T-helper 17 cell (primary cell): ENCODE results near the gene CLDN9. TPM values are rescaled to one million over a fixed set of nuclear protein-coding genes. Genes with fewer than 3 reads are reported as not detected.
A peak's percentile ranks its signal among the peaks of the same experiment; 100 is the strongest.

ENCODE experiments used
- ATAC-seq: fragments of 150-1000 bp; cut with Tn5 transposase; 2 replicates; pipeline ENCODE4 v1.10.0; 2021; ENCODE audit warnings: mild to moderate bottlenecking, moderate library complexity
- DNase-seq, 3 donors: peaks; one replicate each; pipeline versions ENCODE4 v3.0.0 to v3.0.0-alpha.2; 2020 to 2021
- H3K9me3 ChIP-seq: one replicate; pipeline ENCODE4 v1.7.0; 2013; ENCODE audit warnings: low read length, mild to moderate bottlenecking; ENCODE audit not compliant: control insufficient read depth, poor library complexity, severe bottlenecking
- H3K27ac Mint-ChIP-seq: one replicate; pipeline ENCODE4 v1.8.0; 2022; ENCODE audit warnings: mild to moderate bottlenecking, moderate library complexity, mixed read lengths
- H3K27me3 Mint-ChIP-seq: one replicate; pipeline ENCODE4 v1.8.0; 2022; ENCODE audit warnings: mixed read lengths
- H3K36me3 Mint-ChIP-seq: one replicate; pipeline ENCODE4 v1.8.0; 2022; ENCODE audit warnings: low read depth, mixed read lengths
- H3K4me1 Mint-ChIP-seq: one replicate; pipeline ENCODE4 v1.8.0; 2022; ENCODE audit warnings: mild to moderate bottlenecking, mixed read lengths
- H3K4me3 Mint-ChIP-seq: one replicate; pipeline ENCODE4 v1.8.0; 2022; ENCODE audit warnings: mild to moderate bottlenecking, moderate library complexity, mixed read lengths
- total RNA-seq, 4 donors: library from RNA in 2 of 4; stranded (reverse) in 2 of 4; gene quantifications; one replicate each; pipeline ENCODE4 v1.2.3 and lab custom pipeline; 2022 to 2026

CLDN9 gene
- total RNA-seq, 2 donors from 2014 or later = not detected

GRCh38 chr16:2979669-2980226 lies 33.0 kb upstream of the CLDN9 start:
- no peaks in the 10 kb centered on the region for H3K9me3 ChIP-seq
- ATAC-seq = no peak
- H3K27me3 Mint-ChIP-seq = no peaks in the 10 kb centered on the region
- H3K27ac Mint-ChIP-seq = no peak overlapping the region
- H3K4me1 Mint-ChIP-seq = peaks cover 3% of the 10 kb centered on the region
- H3K36me3 Mint-ChIP-seq = no peaks in the 10 kb centered on the region
- DNase-seq = no peak
- H3K4me3 Mint-ChIP-seq = peak overlapping the region; percentile 77

- no peaks in the 10 kb centered on the region for H3K9me3 ChIP-seq
- DNase-seq = peak; percentile 94 to 97 (median 96)
- peak; percentile 94 for ATAC-seq
- Mint-ChIP-seq H3K27me3 (no peaks in the 10 kb centered on the region), H3K36me3 (no peaks in the 10 kb centered on the region), H3K4me3 (peak within 1 kb of the TSS; percentile 86), H3K27ac (peak within 1 kb of the TSS; percentile 90), H3K4me1 (peaks cover 3% of the 10 kb centered on the region)
These were observed 32.2 kb upstream of the CLDN9 start, which contains the start of gene PKMYT1 for GRCh38 chr16:2980227-2981176. Gene PKMYT1 (minus strand): TSS chr16:2980446. CDS start chr16:2979657, 789 bp downstream.

- H3K36me3 Mint-ChIP-seq = no peaks in the 10 kb centered on the region
- H3K4me1 Mint-ChIP-seq = peaks cover 3% of the 10 kb centered on the region
- no peaks in the 10 kb centered on the region for H3K27me3 Mint-ChIP-seq
- H3K4me3 Mint-ChIP-seq = peak overlapping the region; percentile 86
- no peak for ATAC-seq
- H3K27ac Mint-ChIP-seq = peak overlapping the region; percentile 90
- no peaks in the 10 kb centered on the region for H3K9me3 ChIP-seq
- DNase-seq = no peak
These were observed 31.4 kb upstream of the CLDN9 start for GRCh38 chr16:2981177-2981898.

- H3K36me3 Mint-ChIP-seq = no peaks in the 10 kb centered on the region
- peak overlapping the region; percentile 86 for H3K4me3 Mint-ChIP-seq
- H3K27me3 Mint-ChIP-seq = no peaks in the 10 kb centered on the region
- H3K9me3 ChIP-seq = no peaks in the 10 kb centered on the region
- DNase-seq (no peak), ATAC-seq (no peak)
- H3K27ac Mint-ChIP-seq = peak overlapping the region; percentile 90
- peaks cover 3% of the 10 kb centered on the region for H3K4me1 Mint-ChIP-seq
These were observed 30.8 kb upstream of the CLDN9 start for GRCh38 chr16:2981899-2982250.

GRCh38 chr16:2982402-2982801 lies 30.3 kb upstream of the CLDN9 start:
- Mint-ChIP-seq H3K4me3 (peak overlapping the region; percentile 86), H3K27ac (peak overlapping the region; percentile 90), H3K27me3 (no peaks in the 10 kb centered on the region), H3K36me3 (no peaks in the 10 kb centered on the region), H3K4me1 (peaks cover 3% of the 10 kb centered on the region)
- H3K9me3 ChIP-seq = no peaks in the 10 kb centered on the region
- ATAC-seq (no peak), DNase-seq (no peak)

GRCh38 chr16:2983706-2984136 lies 29.0 kb upstream of the CLDN9 start:
- no peaks in the 10 kb centered on the region for H3K27me3 Mint-ChIP-seq
- no peaks in the 10 kb centered on the region for H3K9me3 ChIP-seq
- ATAC-seq = peak; percentile 56
- DNase-seq = peak; percentile 45 to 64 (median 57)
- H3K4me3 Mint-ChIP-seq = peak overlapping the region; percentile 45
- H3K36me3 Mint-ChIP-seq = no peaks in the 10 kb centered on the region
- peaks cover 3% of the 10 kb centered on the region for H3K4me1 Mint-ChIP-seq
- H3K27ac Mint-ChIP-seq = no peak overlapping the region

DNA sequence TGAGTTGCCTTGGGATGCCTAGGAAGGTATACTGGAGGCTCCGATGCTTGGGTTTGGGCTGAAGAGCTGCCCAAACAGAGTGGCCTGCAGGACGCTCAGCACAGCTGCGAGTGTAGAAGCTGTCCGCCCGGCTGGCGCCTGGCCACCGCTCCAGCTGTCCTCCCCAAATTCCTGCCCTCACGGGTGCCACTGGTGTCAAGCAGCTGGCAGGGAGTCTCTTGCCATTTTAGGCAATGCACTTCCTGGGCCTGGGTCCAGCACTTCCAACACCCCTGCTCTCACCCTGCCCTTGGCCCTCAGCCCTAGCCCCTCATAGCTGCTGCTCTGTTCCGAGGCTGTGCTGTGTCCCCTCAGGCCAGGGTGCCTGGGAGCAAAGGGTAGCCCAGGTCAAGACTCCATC lies 27.3 kb upstream of the CLDN9 start:
- H3K4me3 Mint-ChIP-seq = no peak overlapping the region
- no peaks in the 10 kb centered on the region for H3K27me3 Mint-ChIP-seq
- peaks cover 3% of the 10 kb centered on the region for H3K4me1 Mint-ChIP-seq
- H3K9me3 ChIP-seq = no peaks in the 10 kb centered on the region
- no peak for DNase-seq
- ATAC-seq = no peak
- H3K27ac Mint-ChIP-seq = no peak overlapping the region
- H3K36me3 Mint-ChIP-seq = no peaks in the 10 kb centered on the region

DNA sequence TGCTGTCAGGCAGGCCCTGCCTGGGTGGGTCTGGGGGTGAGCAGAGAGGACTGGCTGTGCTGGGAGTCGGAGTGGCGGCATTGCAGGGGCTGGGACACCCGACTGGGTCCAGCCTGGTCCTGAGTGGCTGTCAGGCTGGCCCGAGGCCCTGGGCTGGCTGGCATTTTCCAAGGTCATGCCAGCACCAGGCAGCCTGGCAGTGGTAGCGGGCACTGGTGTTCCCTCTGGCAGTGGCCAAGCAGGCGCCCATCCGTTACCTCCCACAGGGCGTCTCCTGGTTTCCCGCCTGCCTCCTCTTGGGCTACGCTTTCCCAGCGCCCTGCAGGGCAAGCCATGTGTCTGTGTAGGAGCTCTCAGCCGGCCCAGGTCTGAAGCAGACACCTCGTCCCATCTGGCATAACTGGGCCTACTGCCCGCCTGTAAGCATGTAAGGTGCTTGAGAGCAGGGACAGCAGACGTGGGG lies 26.8 kb upstream of the CLDN9 start:
- Mint-ChIP-seq H3K27me3 (no peaks in the 10 kb centered on the region), H3K27ac (no peak overlapping the region), H3K36me3 (no peaks in the 10 kb centered on the region), H3K4me1 (peaks cover 3% of the 10 kb centered on the region), H3K4me3 (no peak overlapping the region)
- no peaks in the 10 kb centered on the region for H3K9me3 ChIP-seq
- no peak for ATAC-seq
- DNase-seq = no peak

DNA sequence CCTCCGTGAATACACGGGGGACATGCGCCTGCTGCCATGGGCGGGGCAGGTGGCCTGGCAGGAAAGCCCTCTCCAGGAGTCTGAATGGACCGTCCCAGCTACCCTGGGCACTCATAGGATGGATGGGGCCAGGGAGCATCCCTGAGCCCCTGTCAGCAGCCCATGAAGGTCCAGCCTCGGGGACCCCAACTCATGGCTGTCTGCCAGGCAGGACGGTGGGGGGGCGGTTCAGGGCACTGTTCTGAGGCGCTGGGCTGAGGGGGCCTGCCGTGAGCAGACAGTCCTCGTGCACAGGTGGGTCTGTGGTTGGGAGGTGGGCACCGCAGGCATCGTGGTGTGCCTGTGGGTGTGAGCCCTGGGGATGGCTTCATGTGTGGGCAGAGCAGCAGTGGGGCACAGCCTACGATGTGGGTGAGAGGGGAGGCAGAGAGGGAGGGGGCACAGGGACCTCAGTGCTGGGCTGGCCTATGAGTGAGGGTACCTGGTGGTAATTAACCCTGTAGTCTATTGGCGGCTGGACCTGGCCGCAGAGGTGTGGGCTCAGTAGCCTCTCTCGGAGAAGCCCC lies 26.0 kb upstream of the CLDN9 start:
- no peak overlapping the region for H3K27ac Mint-ChIP-seq
- peaks cover 1% of the 10 kb centered on the region for H3K4me1 Mint-ChIP-seq
- no peaks in the 10 kb centered on the region for H3K27me3 Mint-ChIP-seq
- no peaks in the 10 kb centered on the region for H3K9me3 ChIP-seq
- no peak overlapping the region for H3K4me3 Mint-ChIP-seq
- no peak for ATAC-seq
- H3K36me3 Mint-ChIP-seq = no peaks in the 10 kb centered on the region
- DNase-seq = no peak

GRCh38 chr16:2987286-2987685 lies 25.4 kb upstream of the CLDN9 start:
- no peak overlapping the region for H3K4me3 Mint-ChIP-seq
- H3K4me1 Mint-ChIP-seq = no peaks in the 10 kb centered on the region
- no peak overlapping the region for H3K27ac Mint-ChIP-seq
- H3K9me3 ChIP-seq = no peaks in the 10 kb centered on the region
- H3K36me3 Mint-ChIP-seq = no peaks in the 10 kb centered on the region
- DNase-seq (no peak), ATAC-seq (no peak)
- no peaks in the 10 kb centered on the region for H3K27me3 Mint-ChIP-seq

- no peaks in the 10 kb centered on the region for H3K9me3 ChIP-seq
- Mint-ChIP-seq H3K27me3 (no peaks in the 10 kb centered on the region), H3K4me3 (no peak overlapping the region), H3K27ac (no peak overlapping the region), H3K4me1 (no peaks in the 10 kb centered on the region), H3K36me3 (no peaks in the 10 kb centered on the region)
- ATAC-seq = no peak
- DNase-seq = no peak
These were observed 24.9 kb upstream of the CLDN9 start for GRCh38 chr16:2987833-2988232.

- no peak overlapping the region for H3K27ac Mint-ChIP-seq
- no peaks in the 10 kb centered on the region for H3K27me3 Mint-ChIP-seq
These were observed 24.1 kb upstream of the CLDN9 start for GRCh38 chr16:2988590-2989099.

GRCh38 chr16:2990891-2991290 lies 21.8 kb upstream of the CLDN9 start:
- Mint-ChIP-seq H3K36me3 (no peaks in the 10 kb centered on the region), H3K4me1 (no peaks in the 10 kb centered on the region), H3K27ac (no peak overlapping the region), H3K27me3 (no peaks in the 10 kb centered on the region), H3K4me3 (no peak overlapping the region)
- ATAC-seq (no peak), DNase-seq (no peak)
- H3K9me3 ChIP-seq = no peaks in the 10 kb centered on the region

More at GRCh38 chr16:2988590-2989099, 24.1 kb upstream of the CLDN9 start:
- no peaks in the 10 kb centered on the region for H3K9me3 ChIP-seq
- no peaks in the 10 kb centered on the region for H3K4me1 Mint-ChIP-seq
- DNase-seq = no peak
- no peak overlapping the region for H3K4me3 Mint-ChIP-seq
- no peak for ATAC-seq
- no peaks in the 10 kb centered on the region for H3K36me3 Mint-ChIP-seq
